HepG2 (cell line): ENCODE results near the gene POFUT2. TPM values are rescaled to one million over a fixed set of nuclear protein-coding genes. Genes with fewer than 3 reads are reported as not detected.

Experiments used
- ATF5 ChIP-seq: sonication (generic); formaldehyde crosslinking; IDR thresholded peaks from 2 replicates; pipeline ENCODE4 v1.4.0; 2020; ENCODE audit warnings: mild to moderate bottlenecking, low read depth, missing genetic modification reagents
- CC2D1A ChIP-seq: sonication (generic); formaldehyde crosslinking; IDR thresholded peaks from 2 replicates; pipeline ENCODE4 v1.8.1; 2023; ENCODE audit warnings: mild to moderate bottlenecking, missing genetic modification reagents
- ETS1 ChIP-seq: sonication (generic); formaldehyde crosslinking; IDR thresholded peaks from 2 replicates; pipeline ENCODE4 v1.4.0; 2020; ENCODE audit warnings: missing genetic modification reagents
- FOXK2 ChIP-seq: fragments of 450-650 bp; IDR thresholded peaks from 2 replicates; pipeline ENCODE4 v1.6.1; 2016
- KLF13 ChIP-seq: sonication (generic); formaldehyde crosslinking; IDR thresholded peaks from 2 replicates; pipeline ENCODE4 v1.4.0; 2020; ENCODE audit warnings: mild to moderate bottlenecking, missing genetic modification reagents
- KLF16 ChIP-seq, 2 experiments: sonication (generic) in 1 of 2; formaldehyde crosslinking in 1 of 2; IDR thresholded peaks; 2 replicates each; pipeline versions ENCODE4 v1.6.1 to v1.8.0; 2016 to 2023; ENCODE audit warnings: missing genetic modification reagents in 2 of 2, missing compliant biosample characterization in 1 of 2
- MAZ ChIP-seq, 2 experiments: sonication (generic) in 1 of 2; formaldehyde crosslinking in 1 of 2; IDR thresholded peaks; 2 replicates each; pipeline versions ENCODE4 v1.5.0 to v1.6.1; 2012 to 2020; ENCODE audit warnings: low read depth in 2 of 2, mild to moderate bottlenecking in 2 of 2, borderline replicate concordance in 1 of 2, improper control_type of control experiment in 1 of 2, low read length in 1 of 2, missing genetic modification reagents in 1 of 2, moderate library complexity in 1 of 2
- MYPOP ChIP-seq: sonication (generic); formaldehyde crosslinking; IDR thresholded peaks from 2 replicates; pipeline ENCODE4 v1.8.1; 2023; ENCODE audit warnings: mild to moderate bottlenecking, moderate library complexity, missing genetic modification reagents
- NR2C2 ChIP-seq: sonication (generic); formaldehyde crosslinking; IDR thresholded peaks from 2 replicates; pipeline ENCODE4 v1.4.0; 2020; ENCODE audit warnings: missing genetic modification reagents, mild to moderate bottlenecking, moderate library complexity, borderline replicate concordance
- SAP130 ChIP-seq: IDR thresholded peaks from 2 replicates; pipeline ENCODE4 v1.6.1; 2016; ENCODE audit warnings: low read depth
- SCMH1 ChIP-seq: sonication (generic); formaldehyde crosslinking; IDR thresholded peaks from 2 replicates; pipeline ENCODE4 v1.9.0; 2021; ENCODE audit warnings: missing genetic modification reagents, mild to moderate bottlenecking, borderline replicate concordance
- SMAD1 ChIP-seq: sonication (generic); formaldehyde crosslinking; IDR thresholded peaks from 2 replicates; pipeline ENCODE4 v1.4.0; 2020; ENCODE audit warnings: missing genetic modification reagents, low read depth, mild to moderate bottlenecking, borderline replicate concordance
- SNAPC5 ChIP-seq: sonication (generic); formaldehyde crosslinking; IDR thresholded peaks from 2 replicates; pipeline ENCODE4 v1.8.1; 2023; ENCODE audit warnings: mild to moderate bottlenecking, missing genetic modification reagents, borderline replicate concordance
- THAP7 ChIP-seq: sonication (generic); formaldehyde crosslinking; IDR thresholded peaks from 2 replicates; pipeline ENCODE4 v1.8.1; 2023; ENCODE audit warnings: mild to moderate bottlenecking, missing genetic modification reagents
- THAP8 ChIP-seq: sonication (generic); formaldehyde crosslinking; IDR thresholded peaks from 2 replicates; pipeline ENCODE4 v1.5.1; 2020; ENCODE audit warnings: missing genetic modification reagents, mild to moderate bottlenecking, borderline replicate concordance
- ZNF180 ChIP-seq: sonication (generic); formaldehyde crosslinking; IDR thresholded peaks from 2 replicates; pipeline ENCODE4 v1.4.0; 2020; ENCODE audit warnings: low read depth, missing genetic modification reagents, borderline replicate concordance
- ZNF503 ChIP-seq: sonication (generic); formaldehyde crosslinking; IDR thresholded peaks from 2 replicates; pipeline ENCODE4 v1.4.0; 2020; ENCODE audit warnings: missing genetic modification reagents
- polyA plus RNA-seq, 8 experiments: library from polyadenylated mRNA; depleted of rRNA in 3 of 8; stranded (reverse) in 7 of 8; unstranded in 1 of 8; fragments of >200 nt; fragmentation: Illumina TruSeq in 4 of 8; extraction: Trizol in 4 of 8; gene quantifications; 2 replicates each; pipeline versions ENCODE4 v1.2.1 to v1.2.3, GENCODE V29; 2011 to 2016; ENCODE audit warnings: low read depth in 4 of 8, missing spikeins in 1 of 8, mixed read lengths in 1 of 8; ENCODE audit not compliant: insufficient read depth in 1 of 8
- total RNA-seq, 5 experiments: library from RNA; depleted of rRNA; stranded (reverse); fragments of >200 nt; fragmentation: Illumina TruSeq; extraction: Trizol; gene quantifications; 2 replicates each; pipeline ENCODE4 v1.2.3, GENCODE V29; 2016; ENCODE audit warnings: low read depth in 1 of 5

Gene POFUT2
- total and polyA plus RNA-seq, 2 of the 13 experiments (the other 11 are each of a cell fraction or from before 2014, with no cell fraction given), result 22.8 to 24.0 TPM

- no peak for TF ChIP-seq ZNF503 (CRISPR knock-in tag)
- TF ChIP-seq NR2C2 (CRISPR knock-in tag), result peak; percentile 50; the same call in 1 of the 2 replicates
- no peak for TF ChIP-seq SNAPC5 (CRISPR knock-in tag)
- TF ChIP-seq ATF5 (CRISPR knock-in tag), result no peak
- no peak for TF ChIP-seq MYPOP (CRISPR knock-in tag)
- TF ChIP-seq FOXK2, result no peak
- TF ChIP-seq SCMH1 (CRISPR knock-in tag), result no peak
- TF ChIP-seq THAP8, result no peak
- 0 out of 2 replicates have a peak, but pooled peaks have one; percentile 70 for TF ChIP-seq SMAD1 (CRISPR knock-in tag)
- no peak for TF ChIP-seq MAZ (IDR thresholded peaks at IDR 0.05; ENCODE audit: borderline replicate concordance, low read depth, low read length)
- TF ChIP-seq MAZ (CRISPR knock-in tag; IDR thresholded peaks at IDR 0.05; ENCODE audit: low read depth), result no peak
- TF ChIP-seq SAP130, result no peak; the same call in none of the 2 replicates
- TF ChIP-seq ZNF180 (CRISPR knock-in tag), result no peak
- no peak for TF ChIP-seq CC2D1A (CRISPR knock-in tag)
- TF ChIP-seq ETS1 (CRISPR knock-in tag), result no peak
- no peak for TF ChIP-seq THAP7 (CRISPR knock-in tag)
- TF ChIP-seq KLF16 (CRISPR knock-in tag; IDR thresholded peaks at IDR 0.05), result no peak; a peak in 1 of 4 replicates
- TF ChIP-seq KLF13 (CRISPR knock-in tag), result 0 out of 2 replicates have a peak, but pooled peaks have one; percentile 21
Measured at GRCh38 chr21:45330075-45330781, 42.5 kb upstream of the POFUT2 start (continued).
